H54 (cell line): ENCODE data around the gene CNRIP1.
"Not testable (repeated sequence)": the region's sequence is repeated elsewhere in the genome, so short reads cannot be mapped to it uniquely, and the experiment has no call there.

ENCODE experiments used
- DNase-seq: peaks from one replicate; pipeline ENCODE4 v3.0.0; 2011; ENCODE audit warnings: low spot score, mixed read lengths; ENCODE audit not compliant: insufficient read length
- FAIRE-seq: peaks from 3 replicates; lab custom pipeline; 2011; peaks lifted over from hg19 to GRCh38; lab: Jason Lieb, UNC
- POLR2A ChIP-seq: IDR thresholded peaks from 2 replicates; pipeline ENCODE4 v1.6.1; 2011; ENCODE audit warnings: low read depth, mild to moderate bottlenecking, low read length

Gene CNRIP1

GRCh38 chr2:68351997-68352396, 32.2 kb upstream of the CNRIP1 start:
- no peak for FAIRE-seq
- TF ChIP-seq POLR2A, result no peak
- no peak for DNase-seq

GRCh38 chr2:68349091-68349490, 29.3 kb upstream of the CNRIP1 start:
- not testable (repeated sequence) for FAIRE-seq, DNase-seq

- FAIRE-seq (no peak), DNase-seq (no peak)
- no peak for TF ChIP-seq POLR2A
Measured at GRCh38 chr2:68345129-68345875, 25.6 kb upstream of the CNRIP1 start.

- DNase-seq (no peak), FAIRE-seq (no peak)
- TF ChIP-seq POLR2A, result no peak
Measured at GRCh38 chr2:68344031-68344430, 24.3 kb upstream of the CNRIP1 start.

- DNase-seq, result no peak
- TF ChIP-seq POLR2A, result no peak
- FAIRE-seq, result no peak
Measured at GRCh38 chr2:68342470-68342869, 22.7 kb upstream of the CNRIP1 start.

- TF ChIP-seq POLR2A, result no peak
- FAIRE-seq (no peak), DNase-seq (no peak)
Measured at GRCh38 chr2:68341583-68341982, 21.8 kb upstream of the CNRIP1 start.

- DNase-seq, result no peak
- FAIRE-seq, result no peak
- no peak for TF ChIP-seq POLR2A
Measured at GRCh38 chr2:68341062-68341329, 21.2 kb upstream of the CNRIP1 start.

GRCh38 chr2:68340226-68341061, 20.7 kb upstream of the CNRIP1 start:
- no peak for TF ChIP-seq POLR2A
- FAIRE-seq, result no peak
- no peak for DNase-seq

- DNase-seq (no peak), FAIRE-seq (no peak)
- no peak for TF ChIP-seq POLR2A
Measured at GRCh38 chr2:68336192-68336591, 16.4 kb upstream of the CNRIP1 start.

GRCh38 chr2:68333931-68334330, 14.2 kb upstream of the CNRIP1 start:
- no peak for FAIRE-seq

GRCh38 chr2:68333009-68333408, 13.3 kb upstream of the CNRIP1 start:
- no peak for TF ChIP-seq POLR2A
- FAIRE-seq (no peak), DNase-seq (no peak)

More at GRCh38 chr2:68333931-68334330, 14.2 kb upstream of the CNRIP1 start:
- TF ChIP-seq POLR2A, result no peak
- no peak for DNase-seq

- FAIRE-seq (no peak), DNase-seq (no peak)
- TF ChIP-seq POLR2A, result no peak
Measured at GRCh38 chr2:68330691-68331090, 10.9 kb upstream of the CNRIP1 start.

GRCh38 chr2:68328901-68329300, 9.2 kb upstream of the CNRIP1 start:
- TF ChIP-seq POLR2A, result no peak
- DNase-seq (no peak), FAIRE-seq (no peak)

- DNase-seq, result no peak
- no peak for TF ChIP-seq POLR2A
- FAIRE-seq, result no peak
Measured at GRCh38 chr2:68325056-68325455, 5.3 kb upstream of the CNRIP1 start.

- peak; percentile 20 for FAIRE-seq
- DNase-seq, result no peak
- no peak for TF ChIP-seq POLR2A
Measured at GRCh38 chr2:68320118-68320641, 431 bp upstream of the CNRIP1 start.
